Measurements from ENCODE around the gene SLC25A24. TPM values are rescaled to one million over a fixed set of nuclear protein-coding genes. Genes with fewer than 3 reads are reported as not detected.
"Not testable (repeated sequence)": the region's sequence is repeated elsewhere in the genome, so short reads cannot be mapped to it uniquely, and the experiment has no call there.

Gene SLC25A24
- total RNA-seq, 1 experiment from 2014 or later: 35.0 TPM

DNA sequence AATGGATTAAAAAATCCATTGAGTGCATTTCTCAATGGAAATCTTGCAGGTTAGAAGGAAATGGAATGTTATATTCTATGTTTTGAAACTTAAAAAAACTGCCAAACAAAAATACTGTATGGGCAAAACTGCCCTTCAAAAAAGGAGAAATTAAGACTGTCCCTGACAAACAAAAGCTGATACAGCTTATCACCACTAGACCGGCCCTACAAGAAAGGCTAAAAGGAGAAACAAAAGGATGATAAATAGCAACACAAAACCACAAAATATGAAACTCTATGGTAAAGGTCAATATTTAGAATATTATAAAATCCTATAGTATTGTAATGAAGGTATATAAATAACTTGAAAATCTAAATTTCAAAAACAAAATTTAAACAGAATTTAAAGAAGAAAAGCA is 60.0 kb downstream of the SLC25A24 start:
- DNase-seq (ENCODE audit: low spot score): no peak

DNA sequence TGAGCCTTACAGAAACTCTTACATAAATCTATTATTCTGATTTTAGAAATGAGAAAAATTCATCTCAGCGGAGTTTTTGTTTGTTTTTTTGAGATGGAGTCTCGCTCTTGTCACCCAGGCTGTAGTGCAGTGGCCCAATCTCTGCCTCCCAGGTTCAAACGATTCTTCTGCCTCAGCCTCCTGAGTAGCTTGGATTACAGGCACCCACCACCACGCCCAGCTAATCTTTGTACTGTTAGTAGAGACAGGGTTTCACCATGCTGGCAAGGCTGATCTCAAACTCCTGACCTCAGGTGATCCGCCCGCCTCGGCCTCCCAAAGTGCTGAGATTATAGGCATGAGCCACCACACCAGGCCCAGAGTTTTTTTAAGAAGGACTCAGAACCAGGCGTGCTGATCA is 60.6 kb downstream of the SLC25A24 start:
- DNase-seq (ENCODE audit: low spot score): not testable (repeated sequence)

DNA sequence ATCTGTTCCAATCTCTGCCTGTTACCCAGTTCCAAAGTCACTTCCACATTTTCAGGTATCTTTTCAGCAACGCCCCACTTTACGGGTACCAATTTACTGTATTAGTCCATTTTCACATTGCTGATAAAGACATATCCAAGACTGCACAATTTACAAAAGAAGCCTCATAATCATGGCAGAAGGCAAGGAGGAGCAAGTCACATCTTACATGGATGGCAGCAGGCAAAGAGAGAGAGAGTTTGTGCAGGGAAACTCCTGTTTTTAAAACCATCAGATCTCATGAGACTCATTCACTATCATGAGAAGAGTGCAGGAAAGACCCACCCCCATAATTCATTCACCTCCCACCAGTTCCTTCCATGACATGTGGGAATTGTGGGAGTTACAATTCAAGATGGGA is 67.0 kb downstream of the SLC25A24 start:
- not testable (repeated sequence) for DNase-seq (ENCODE audit: low spot score)

DNA sequence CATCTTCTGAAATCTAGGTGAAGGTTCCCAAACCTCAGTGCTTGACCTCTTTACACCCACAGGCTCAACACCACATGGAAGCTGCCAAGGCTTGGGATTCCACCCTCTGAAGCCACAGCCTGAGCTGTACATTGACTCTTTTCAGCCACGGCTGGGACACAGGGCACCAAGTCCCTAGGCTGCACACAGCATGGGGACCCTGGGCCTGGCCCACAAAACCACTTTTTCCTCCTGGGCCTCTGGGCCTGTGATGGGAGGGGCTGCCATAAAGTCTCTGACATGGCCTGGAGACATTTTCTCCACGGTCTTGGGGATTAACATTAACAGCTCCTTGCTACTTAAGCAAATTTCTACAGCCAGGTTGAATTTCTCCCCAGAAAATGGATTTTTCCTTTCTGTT is 67.8 kb downstream of the SLC25A24 start:
- not testable (repeated sequence) for DNase-seq (ENCODE audit: low spot score)

DNA sequence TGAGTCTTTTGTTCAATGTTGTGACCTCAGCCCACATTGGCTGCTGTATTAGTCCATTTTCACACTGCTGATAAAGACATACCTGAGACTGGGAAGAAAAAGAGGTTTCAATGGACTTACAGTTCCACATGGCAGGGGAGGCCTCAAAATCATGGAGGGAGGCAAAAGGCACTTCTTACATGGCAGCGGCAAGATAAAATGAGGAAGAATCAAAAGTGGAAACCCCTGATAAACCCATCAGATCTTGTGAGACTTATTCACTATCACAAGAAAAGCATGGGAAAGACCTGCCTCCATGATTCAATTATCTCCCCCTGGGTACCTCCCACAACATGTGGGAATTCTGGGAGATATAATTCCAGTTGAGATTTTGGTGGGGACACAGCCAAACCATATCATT is 68.9 kb downstream of the SLC25A24 start:
- not testable (repeated sequence) for DNase-seq (ENCODE audit: low spot score)

DNA sequence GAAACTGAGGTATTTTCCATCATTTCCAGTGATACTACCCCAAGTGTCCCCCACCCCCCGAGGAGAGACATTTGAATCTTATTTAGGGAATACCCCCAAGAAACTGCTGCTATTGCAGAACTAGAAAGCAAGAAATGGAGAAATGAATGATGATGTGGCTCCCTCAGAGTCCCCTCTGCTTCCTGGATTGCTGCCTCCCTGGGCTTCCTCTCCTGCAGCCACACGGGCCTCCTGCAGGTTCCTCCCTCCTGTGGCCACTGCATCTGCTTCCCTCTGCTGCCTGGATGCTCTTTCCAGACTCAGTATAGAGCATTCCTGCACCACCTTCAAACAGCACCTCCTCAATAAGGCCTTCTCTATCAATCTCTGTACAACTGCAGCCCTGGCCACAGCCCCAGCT is 69.3 kb downstream of the SLC25A24 start:
- no peak for DNase-seq (ENCODE audit: low spot score)

DNA sequence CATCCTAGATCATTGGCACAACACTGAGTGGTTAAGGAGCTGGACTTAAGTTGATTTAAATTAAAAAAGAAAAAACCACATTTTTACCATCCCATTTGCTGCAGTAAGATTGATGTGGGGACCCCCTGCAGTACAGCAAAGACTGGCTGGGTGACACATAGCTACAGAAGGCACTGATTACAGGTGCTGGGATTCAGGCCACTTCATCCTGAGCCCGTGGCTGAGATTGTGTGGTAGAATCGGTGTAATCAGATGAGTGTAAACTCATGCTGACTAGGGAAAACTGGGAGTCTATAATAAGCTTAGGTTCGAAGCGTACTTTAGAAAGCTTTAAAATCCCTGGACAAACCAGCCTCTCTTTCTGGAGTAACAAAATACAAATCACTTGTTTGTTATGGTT is 70.1 kb downstream of the SLC25A24 start:
- no peak for DNase-seq (ENCODE audit: low spot score)

DNA sequence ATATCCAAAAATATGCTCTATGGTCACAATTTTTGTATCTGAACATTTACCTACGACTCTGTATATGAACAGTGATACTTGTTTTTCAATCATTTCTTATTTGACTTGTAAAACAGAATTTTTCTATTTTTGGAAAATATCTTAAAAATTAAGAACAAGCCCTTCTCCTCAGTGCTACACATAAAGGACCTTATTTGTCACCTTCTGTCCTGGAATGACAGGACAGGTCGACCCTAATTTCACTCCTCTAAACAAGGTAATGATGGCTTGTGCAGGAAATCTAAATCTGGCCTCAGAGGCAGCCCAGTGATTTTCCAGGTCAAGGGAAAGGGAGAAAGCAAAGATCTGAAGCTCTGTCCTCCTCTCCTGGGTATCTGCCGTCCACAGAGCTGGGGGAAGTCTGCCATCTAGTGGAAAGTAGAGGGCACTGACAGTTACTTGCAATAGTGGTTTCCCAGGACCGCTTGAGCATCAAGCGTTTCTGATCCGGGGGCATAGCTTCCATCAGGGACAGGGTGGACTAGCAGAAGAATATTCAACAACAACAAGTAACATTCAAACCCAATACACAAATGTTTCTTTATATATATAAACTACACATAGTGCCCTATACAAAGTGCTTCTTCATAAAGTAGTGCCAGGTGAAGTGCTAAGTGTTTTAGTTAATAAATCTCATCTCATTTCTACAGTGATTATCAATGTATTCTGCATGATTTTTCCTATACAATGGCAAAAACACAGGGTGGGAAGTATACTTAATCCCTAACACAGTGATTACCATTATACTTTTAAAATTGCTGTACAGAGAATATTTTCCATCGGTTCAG is 74.6 kb downstream of the SLC25A24 start:
- peak; percentile 72 for DNase-seq (ENCODE audit: low spot score)

DNA sequence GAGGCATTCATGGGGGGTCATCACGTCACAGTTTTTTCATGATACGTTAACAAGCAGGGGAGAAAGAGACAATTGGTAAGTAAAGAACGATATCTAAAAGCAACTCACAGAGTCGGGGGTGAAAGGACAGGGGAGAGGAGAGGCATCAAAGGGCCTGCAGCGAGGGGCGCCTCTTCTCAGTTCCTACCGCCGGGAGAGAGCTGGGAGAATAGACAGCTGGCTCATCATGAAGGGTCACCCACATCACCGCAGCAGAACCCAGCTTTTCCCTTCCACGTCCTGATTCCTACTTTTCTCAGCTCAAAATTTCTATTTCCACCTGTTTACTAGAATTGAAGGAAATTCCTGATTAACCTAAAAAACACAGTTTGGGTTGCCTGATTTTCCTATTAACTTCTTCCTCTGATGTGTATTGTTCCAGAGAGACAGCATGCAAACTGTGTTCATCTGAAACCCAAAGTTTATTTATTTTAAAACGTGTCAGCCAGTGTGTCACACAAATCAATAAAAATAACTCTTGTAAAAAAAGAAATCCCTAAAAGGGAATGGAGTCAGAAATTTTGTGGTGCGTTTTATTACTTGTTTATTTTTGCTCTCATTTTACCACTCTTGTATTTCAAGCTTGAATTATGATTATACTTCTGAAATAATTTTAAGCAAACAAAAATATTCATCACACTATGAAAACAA is 75.4 kb downstream of the SLC25A24 start:
- no peak for DNase-seq (ENCODE audit: low spot score)

DNA sequence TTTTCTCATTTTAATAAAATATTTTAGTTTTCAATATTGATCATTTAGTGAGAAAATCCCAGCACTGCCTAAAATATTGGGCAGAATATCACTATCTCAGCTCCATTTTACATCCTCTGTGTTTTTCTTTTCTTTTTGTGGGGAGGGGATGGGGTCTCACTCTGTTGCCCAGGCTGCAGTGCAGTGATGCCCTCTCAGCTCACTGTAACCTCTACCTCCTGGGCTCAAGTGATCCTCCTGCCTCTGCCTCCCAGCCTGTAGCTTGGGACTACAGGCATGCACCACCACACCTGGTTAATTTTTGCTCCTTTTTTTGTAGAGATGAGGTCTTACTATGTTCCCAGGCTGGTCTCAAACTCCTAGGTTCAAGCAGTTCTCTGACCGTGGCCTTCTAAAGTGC is 76.1 kb downstream of the SLC25A24 start:
- DNase-seq (ENCODE audit: low spot score): no peak

DNA sequence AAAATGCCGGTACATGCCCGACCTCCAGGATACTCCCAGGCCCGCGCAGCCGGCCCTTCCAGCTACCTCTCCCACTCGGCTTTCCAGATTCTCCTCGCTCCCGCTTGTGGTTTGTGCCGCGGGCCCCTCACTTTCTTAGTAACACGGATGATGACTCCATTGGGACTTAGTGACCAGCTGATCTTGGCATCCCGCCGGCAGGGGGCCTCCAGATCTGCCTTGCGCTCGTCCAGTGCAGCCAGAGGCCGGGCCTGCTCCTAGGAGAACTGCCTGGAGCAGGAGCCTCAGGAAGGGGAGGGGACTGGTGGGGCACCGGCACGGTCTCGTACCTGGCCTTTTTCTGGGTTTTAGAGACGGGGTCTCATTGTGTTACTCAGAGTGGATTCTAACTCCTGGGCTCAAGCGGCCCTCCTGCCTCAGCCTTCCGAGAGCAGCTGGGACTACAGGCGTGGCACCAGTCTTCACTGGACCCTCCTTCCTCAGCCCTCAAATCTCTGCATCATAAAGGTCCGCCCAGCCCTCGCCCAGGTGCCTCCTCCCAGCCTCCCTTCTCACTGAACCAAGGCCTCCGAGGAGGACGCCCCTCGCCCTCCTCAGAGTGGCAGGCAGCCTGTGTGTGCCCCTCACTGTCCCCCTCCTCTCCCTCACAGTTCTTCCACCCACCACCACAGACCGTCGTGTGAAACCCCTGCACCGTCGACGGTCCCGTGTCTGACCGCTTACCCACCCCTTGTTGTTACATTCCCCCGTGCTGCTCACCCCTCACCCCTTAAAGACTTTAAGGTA is 78.6 kb downstream of the SLC25A24 start:
- peak; percentile 12 for DNase-seq (ENCODE audit: low spot score)

DNA sequence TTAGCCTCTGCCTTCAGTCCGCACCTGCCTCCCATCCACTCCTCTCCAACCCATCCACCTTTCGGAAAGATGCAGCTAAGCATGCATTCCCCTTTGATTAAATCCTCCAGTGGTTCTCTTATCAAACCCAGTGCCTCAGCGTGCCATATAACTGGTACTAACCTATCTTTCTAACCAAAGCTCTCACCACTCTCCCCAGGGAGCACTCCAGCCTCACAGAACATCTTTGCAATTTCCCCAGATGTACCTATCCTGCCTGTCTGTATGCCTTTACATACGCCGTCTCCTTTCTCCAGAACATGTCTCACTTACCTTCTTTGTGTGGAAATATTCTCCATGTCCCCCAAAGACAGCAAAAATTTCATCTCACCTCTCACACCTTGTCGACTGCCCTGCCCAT is 80.0 kb downstream of the SLC25A24 start:
- DNase-seq (ENCODE audit: low spot score): no peak

DNA sequence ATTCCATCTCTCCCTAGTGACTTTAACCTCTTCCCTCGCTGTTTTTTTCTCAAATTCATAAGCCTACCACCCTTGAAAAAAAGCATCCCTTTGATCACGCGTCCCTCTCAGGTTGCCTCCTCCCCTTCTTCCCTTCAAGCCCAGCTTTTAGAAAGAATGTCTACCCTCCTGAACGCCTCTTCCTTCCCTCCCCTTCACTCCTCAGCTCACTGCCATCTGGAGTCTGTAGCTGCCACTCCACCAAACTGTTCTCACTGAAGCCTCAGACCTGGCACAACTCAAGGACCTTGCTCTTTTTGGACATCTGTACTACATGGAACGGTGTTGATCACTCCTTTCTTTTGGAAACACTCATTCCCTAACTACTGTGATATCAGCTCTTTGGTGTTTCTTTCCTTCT is 80.6 kb downstream of the SLC25A24 start:
- DNase-seq (ENCODE audit: low spot score): no peak

DNA sequence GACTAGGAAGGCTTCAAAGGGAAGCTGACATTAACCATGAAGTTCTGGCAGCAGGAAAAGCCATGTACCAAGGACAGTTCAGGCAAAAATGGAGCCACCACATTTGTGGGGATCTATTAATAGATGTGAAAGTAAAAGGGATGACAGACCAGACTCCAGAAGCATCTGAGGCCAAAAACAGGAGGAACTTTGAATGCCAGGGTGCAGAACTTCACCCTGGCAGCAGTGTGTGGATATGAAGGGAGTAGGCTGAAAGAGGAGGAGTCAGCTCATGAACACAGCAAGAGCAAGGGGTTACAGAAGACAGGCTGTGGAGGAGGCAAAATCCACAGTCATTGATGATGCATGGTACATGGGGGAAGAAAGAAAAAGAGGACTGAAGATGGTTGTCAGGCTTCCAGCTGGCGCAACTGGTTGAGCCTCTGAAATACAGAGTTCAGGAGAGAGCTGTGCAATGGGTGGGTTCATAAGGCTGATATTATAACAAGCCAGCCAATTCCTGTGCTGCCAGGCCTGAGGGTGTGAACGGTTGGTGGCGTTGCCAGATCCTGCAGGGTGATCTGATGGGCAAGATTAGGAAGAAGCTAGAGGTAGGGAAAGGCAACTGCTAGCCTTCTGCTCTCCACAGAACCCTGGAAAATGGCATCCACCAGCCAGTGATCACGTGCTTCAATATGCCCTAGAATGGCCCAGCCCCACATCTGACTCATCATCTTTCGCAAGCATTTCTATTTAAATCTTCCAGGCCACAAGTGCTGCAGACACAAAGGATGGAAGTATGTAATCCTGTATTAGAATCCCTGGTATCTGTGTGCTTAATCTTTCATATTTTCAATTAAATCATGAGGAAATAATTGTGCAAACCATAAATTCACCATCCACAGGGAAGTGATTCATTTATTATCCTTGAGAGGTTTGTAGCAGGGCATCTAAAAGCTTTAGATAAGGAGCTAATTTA is 81.9 kb downstream of the SLC25A24 start:
- no peak for DNase-seq (ENCODE audit: low spot score)

DNA sequence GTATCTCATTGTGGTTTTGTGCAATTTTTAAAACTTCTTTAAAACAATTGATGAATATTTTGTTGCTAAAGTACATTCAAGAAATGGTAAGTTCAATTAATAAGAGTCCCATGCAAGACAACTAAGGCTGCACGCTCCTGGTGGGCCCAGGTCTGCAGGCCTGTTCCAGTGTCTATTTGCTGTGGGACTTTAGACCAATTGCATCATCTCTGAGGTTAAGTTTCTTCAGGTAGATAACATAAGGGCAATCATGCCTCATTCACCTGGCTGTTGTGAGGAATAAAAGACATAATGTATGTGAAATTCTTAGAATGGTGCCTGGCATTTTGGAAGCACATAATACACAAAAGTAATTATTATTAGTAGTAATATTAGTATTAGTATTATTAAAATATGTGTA is 82.9 kb downstream of the SLC25A24 start:
- DNase-seq (ENCODE audit: low spot score): no peak

DNA sequence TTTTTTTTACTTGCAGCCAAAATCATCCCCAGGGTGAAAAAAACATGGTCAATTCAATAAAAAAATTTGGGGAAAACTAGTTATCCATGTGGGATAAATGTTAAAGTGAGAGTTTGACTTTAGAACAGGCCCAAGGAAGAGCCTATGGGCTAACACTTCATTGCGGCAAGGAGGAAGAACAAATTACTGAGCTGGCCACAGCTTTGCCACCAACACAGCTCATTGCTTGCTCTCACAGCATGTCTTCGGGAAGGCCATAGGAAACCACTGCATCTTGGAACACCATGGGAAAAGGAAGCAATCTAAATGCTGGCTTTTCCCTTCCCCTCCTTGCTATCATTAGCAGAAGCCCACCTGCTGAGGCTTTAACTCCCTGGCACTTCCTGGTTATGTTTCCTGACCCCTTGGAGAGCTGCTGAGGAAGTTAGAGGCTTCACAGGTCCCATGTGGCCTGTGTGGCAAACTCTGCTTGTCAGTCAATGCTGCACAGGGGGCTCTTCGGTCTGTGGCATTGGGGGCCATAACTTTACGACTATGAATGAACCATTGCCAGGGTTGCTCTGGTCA is 86.0 kb downstream of the SLC25A24 start:
- no peak for DNase-seq (ENCODE audit: low spot score)

DNA sequence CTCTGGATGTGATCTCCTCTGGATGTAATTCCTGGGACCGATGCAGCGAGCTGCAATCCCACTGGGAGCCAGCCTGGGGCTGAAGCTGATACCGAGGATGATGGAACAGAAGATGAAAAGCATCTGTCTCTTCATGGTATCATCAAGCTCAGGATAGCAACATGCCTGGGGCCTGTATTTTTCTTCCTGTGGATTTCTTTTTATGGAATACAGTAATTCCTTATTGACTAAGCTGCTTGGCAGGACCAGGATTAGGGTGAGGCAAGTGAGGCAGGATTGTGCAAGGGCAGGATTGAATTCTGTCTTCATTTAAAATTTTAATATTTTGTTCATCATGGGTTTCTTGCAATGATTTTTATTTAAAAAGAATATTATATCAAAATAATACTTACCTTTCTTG is 86.6 kb downstream of the SLC25A24 start:
- DNase-seq (ENCODE audit: low spot score): no peak

DNA sequence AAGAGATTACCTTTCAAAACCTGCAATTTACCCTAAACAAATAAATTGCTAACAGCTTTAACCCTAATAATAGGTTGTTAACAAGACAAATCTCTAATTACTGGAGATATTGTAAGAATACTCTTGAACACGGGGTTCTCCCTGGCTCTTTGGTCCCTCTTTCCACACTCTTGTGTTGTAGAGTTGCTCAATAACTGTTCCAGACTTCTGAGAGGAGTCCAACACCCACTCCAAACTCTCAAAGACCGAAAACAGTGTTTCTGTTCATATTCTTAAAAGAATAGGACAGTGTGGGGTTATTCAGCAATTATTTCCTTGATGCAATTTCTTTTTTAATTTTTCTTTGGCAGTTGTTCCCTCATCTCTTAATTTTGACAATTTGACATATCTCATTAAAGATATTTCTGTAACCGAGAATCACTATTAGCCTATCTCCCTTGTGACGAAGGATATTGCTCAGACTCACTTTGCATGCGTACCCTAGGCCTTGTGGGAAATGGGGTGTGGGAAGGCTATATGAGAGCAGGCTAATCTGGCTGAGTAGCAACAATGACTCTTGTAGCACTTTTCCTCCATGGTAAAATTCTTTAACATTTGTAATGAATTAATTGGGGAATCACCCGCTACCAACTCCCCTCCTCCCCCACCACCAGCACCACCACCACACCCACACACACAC is 90.7 kb downstream of the SLC25A24 start:
- no peak for DNase-seq (ENCODE audit: low spot score)

DNA sequence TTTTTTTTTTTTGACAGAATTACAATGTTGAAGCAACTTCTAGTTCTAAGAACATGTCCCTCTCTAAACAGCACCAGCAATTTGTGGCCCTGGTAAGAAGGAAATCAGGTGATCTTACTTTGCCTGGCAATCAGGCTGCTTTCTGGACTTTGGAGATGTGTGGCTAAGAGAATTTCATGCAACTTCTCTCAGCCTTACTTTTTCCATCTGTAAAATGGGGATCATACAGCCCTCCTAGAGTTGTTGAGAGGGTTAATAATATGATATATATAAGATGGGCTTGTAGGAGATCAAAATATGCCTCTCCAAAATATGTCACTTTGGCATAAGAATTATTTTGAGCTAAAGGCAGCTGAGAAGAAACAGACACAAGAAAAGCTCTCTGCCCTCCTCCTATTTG is 92.0 kb downstream of the SLC25A24 start:
- no peak for DNase-seq (ENCODE audit: low spot score)

DNA sequence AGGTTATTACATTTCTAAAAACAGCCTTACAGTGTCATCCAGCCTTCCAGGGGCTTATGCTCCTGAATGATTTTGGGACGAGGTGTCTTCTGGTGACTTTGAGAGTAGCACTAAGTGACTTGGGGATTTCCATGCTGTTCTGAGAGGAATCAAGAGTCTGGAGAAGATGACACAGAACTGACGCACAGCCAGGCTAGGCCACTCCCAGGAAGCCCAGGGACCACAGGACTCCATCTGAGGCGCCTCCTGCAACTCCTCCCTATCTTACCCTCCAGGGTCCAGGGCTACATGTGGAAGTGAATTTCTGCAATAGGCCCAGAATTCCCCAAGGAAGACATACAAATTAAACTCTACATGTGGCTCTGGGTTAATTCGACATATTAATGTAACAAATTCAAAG is 92.5 kb downstream of the SLC25A24 start:
- DNase-seq (ENCODE audit: low spot score): no peak
